ENCODE data around the gene FOXI1.

The FOXI1 gene

DNA sequence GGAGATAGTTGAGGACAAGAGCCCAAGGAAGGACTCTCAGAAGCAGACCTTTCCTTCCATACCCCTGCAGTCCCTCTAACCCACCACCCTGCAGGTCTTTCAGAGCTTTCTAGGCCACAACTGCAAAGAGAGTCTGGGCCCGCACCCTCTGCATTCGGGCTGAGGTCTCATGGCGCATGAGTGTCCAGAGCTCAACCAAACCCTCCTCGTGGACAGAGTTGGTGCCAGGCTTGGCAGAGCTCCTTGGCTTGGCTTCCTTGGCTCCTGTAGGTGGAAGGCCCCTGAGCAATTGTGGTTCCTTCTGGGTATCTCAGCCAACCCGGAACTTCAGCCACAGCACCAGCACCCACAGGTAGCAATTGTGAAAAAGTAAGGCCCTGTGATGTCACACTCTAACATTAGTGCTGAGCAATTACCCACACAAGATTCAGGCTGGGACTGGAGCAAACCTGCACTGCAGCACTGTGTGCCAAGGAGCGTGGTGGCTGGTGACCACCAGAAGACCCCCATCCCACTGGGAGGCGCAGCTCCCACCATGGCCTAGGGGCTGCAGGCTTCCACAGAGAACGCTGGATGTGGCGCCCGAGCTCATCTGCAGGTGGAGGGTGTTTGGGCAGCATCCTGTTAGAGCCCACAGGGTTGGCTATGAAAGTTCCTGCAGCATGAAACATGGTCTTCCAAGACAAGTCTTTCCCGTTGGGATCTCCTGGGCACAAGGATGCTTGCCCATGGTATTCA, 38.8 kb downstream of the FOXI1 start:
- no peak for ATAC-seq
- no peak for TF ChIP-seq SNAI2 (CRISPR knock-in tag; IDR thresholded peaks at IDR 0.05)
- TF ChIP-seq ESRRG (CRISPR knock-in tag; IDR thresholded peaks at IDR 0.05): no peak
- no peak for TF ChIP-seq TOX (CRISPR knock-in tag; IDR thresholded peaks at IDR 0.05; ENCODE audit: borderline replicate concordance)
- TF ChIP-seq ZNF565 (CRISPR knock-in tag; conservative IDR thresholded peaks at IDR 0.05; ENCODE audit: low read depth): no peak
- TF ChIP-seq, protein P1, sequence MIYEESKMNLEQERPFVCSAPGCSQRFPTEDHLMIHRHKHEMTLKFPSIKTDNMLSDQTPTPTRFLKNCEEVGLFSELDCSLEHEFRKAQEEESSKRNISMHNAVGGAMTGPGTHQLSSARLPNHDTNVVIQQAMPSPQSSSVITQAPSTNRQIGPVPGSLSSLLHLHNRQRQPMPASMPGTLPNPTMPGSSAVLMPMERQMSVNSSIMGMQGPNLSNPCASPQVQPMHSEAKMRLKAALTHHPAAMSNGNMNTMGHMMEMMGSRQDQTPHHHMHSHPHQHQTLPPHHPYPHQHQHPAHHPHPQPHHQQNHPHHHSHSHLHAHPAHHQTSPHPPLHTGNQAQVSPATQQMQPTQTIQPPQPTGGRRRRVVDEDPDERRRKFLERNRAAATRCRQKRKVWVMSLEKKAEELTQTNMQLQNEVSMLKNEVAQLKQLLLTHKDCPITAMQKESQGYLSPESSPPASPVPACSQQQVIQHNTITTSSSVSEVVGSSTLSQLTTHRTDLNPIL (CRISPR knock-in tag; IDR thresholded peaks at IDR 0.05; ENCODE audit: low read depth): no peak
- TF ChIP-seq ZFP30 (CRISPR knock-in tag; IDR thresholded peaks at IDR 0.05): no peak
- no peak for TF ChIP-seq ZNF8 (CRISPR knock-in tag; IDR thresholded peaks at IDR 0.05)
- TF ChIP-seq ISL1 (CRISPR knock-in tag; IDR thresholded peaks at IDR 0.05): no peak
- no peak for TF ChIP-seq OSR1 (CRISPR knock-in tag; IDR thresholded peaks at IDR 0.05)
- no peak for TF ChIP-seq RARB (CRISPR knock-in tag; IDR thresholded peaks at IDR 0.05)
- TF ChIP-seq ZFP3 (CRISPR knock-in tag; IDR thresholded peaks at IDR 0.05): no peak
- TF ChIP-seq, protein P2, sequence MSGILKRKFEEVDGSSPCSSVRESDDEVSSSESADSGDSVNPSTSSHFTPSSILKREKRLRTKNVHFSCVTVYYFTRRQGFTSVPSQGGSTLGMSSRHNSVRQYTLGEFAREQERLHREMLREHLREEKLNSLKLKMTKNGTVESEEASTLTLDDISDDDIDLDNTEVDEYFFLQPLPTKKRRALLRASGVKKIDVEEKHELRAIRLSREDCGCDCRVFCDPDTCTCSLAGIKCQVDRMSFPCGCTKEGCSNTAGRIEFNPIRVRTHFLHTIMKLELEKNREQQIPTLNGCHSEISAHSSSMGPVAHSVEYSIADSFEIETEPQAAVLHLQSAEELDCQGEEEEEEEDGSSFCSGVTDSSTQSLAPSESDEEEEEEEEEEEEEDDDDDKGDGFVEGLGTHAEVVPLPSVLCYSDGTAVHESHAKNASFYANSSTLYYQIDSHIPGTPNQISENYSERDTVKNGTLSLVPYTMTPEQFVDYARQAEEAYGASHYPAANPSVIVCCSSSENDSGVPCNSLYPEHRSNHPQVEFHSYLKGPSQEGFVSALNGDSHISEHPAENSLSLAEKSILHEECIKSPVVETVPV (CRISPR knock-in tag; IDR thresholded peaks at IDR 0.05): no peak
- no peak for TF ChIP-seq ZC3H10 (CRISPR knock-in tag; IDR thresholded peaks at IDR 0.05)
- no peak for TF ChIP-seq TCF4 (CRISPR knock-in tag; IDR thresholded peaks at IDR 0.05; ENCODE audit: borderline replicate concordance)
- no peak for TF ChIP-seq BACH2 (CRISPR knock-in tag; IDR thresholded peaks at IDR 0.05; ENCODE audit: borderline replicate concordance)
- no peak for TF ChIP-seq CSDC2 (CRISPR knock-in tag; IDR thresholded peaks at IDR 0.05)

DNA sequence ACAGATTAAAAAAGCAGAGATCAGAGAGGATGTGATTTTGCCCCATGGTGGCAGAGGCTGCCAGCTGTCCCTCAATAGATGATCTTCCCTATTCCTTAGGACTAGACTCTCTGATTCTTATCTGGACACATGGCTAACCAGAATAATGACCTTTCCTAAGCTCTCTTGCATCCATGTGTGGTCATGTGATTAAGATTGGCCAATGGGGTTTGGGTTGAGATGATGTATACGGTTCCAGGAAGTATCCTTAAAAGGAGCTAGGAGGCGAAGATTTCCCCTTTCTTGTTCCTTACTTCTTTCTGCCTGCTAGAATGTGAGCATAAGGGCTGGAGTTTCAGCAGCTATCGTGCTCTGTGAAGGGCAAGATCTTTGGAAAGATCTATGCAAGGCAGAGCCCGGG, 39.8 kb downstream of the FOXI1 start:
- TF ChIP-seq, protein P3, sequence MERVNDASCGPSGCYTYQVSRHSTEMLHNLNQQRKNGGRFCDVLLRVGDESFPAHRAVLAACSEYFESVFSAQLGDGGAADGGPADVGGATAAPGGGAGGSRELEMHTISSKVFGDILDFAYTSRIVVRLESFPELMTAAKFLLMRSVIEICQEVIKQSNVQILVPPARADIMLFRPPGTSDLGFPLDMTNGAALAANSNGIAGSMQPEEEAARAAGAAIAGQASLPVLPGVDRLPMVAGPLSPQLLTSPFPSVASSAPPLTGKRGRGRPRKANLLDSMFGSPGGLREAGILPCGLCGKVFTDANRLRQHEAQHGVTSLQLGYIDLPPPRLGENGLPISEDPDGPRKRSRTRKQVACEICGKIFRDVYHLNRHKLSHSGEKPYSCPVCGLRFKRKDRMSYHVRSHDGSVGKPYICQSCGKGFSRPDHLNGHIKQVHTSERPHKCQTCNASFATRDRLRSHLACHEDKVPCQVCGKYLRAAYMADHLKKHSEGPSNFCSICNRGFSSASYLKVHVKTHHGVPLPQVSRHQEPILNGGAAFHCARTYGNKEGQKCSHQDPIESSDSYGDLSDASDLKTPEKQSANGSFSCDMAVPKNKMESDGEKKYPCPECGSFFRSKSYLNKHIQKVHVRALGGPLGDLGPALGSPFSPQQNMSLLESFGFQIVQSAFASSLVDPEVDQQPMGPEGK (CRISPR knock-in tag; IDR thresholded peaks at IDR 0.05; ENCODE audit: borderline replicate concordance): no peak
- TF ChIP-seq ZFP3 (CRISPR knock-in tag; IDR thresholded peaks at IDR 0.05) (no peak), PPARA (CRISPR knock-in tag; IDR thresholded peaks at IDR 0.05; ENCODE audit: borderline replicate concordance) (no peak), ZFP30 (CRISPR knock-in tag; IDR thresholded peaks at IDR 0.05) (no peak), TCF4 (CRISPR knock-in tag; IDR thresholded peaks at IDR 0.05; ENCODE audit: borderline replicate concordance) (no peak), TOX (CRISPR knock-in tag; IDR thresholded peaks at IDR 0.05; ENCODE audit: borderline replicate concordance) (no peak), ISL1 (CRISPR knock-in tag; IDR thresholded peaks at IDR 0.05) (no peak), ZNF70 (CRISPR knock-in tag; IDR thresholded peaks at IDR 0.05) (no peak), BACH2 (CRISPR knock-in tag; IDR thresholded peaks at IDR 0.05; ENCODE audit: borderline replicate concordance) (no peak)
- TF ChIP-seq, protein P2 (CRISPR knock-in tag; IDR thresholded peaks at IDR 0.05): no peak

DNA sequence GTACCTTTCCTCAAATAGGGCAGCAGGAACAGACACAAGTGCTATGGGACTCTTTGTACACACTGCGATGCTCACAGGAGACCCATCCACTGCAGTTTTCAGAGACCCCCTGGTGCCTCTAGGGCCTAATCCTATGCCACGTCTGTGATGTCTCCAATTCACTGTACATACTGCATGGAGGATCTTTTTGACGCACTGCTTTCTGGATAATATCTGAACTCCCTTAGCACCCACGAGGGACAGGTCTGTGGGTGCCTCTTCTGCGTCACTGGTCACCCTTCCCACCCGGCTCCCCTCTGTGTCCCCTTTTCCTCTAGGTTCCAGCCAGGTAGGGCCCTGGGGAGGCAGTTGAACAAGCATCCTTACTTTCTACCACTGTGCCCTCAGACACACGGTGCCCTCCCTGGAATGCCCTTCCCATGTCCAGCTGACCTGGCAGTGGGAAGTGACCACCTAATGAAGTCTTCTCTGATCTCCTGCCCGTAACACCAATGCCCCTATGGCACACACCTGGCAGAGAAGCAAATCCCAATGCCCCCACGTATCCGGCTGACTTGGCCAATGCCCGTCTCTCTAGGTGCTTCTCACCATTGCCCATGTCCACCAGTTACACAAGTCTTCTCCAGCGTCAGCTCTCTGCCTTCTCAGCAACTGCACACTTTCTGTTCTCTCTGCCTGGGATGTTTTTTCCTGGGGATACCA, 41.5 kb downstream of the FOXI1 start:
- no peak for ATAC-seq
- TF ChIP-seq BACH2 (CRISPR knock-in tag; IDR thresholded peaks at IDR 0.05; ENCODE audit: borderline replicate concordance) (no peak), CSDC2 (CRISPR knock-in tag; IDR thresholded peaks at IDR 0.05) (no peak), ZNF8 (CRISPR knock-in tag; IDR thresholded peaks at IDR 0.05) (no peak), ZFP30 (CRISPR knock-in tag; IDR thresholded peaks at IDR 0.05) (no peak), GLIS3 (CRISPR knock-in tag; IDR thresholded peaks at IDR 0.05) (no peak), OSR1 (CRISPR knock-in tag; IDR thresholded peaks at IDR 0.05) (no peak), PPARA (CRISPR knock-in tag; IDR thresholded peaks at IDR 0.05; ENCODE audit: borderline replicate concordance) (no peak), ZNF70 (CRISPR knock-in tag; IDR thresholded peaks at IDR 0.05) (no peak)
- TF ChIP-seq, protein P2 (CRISPR knock-in tag; IDR thresholded peaks at IDR 0.05): no peak

More for the DNA sequence above, 39.8 kb downstream of the FOXI1 start:
- no peak for ATAC-seq
